MG63 (cell line): ENCODE data around the gene TMEM198. TPM values are rescaled to one million over a fixed set of nuclear protein-coding genes. Genes with fewer than 3 reads are reported as not detected.

Experiments
- DNase-seq: peaks from one replicate; pipeline ENCODE4 v3.0.0-alpha.2; 2020
- H3K27me3 ChIP-seq: fragments of 250-450 bp; sonication (Bioruptor Pico); 2 replicates; pipeline ENCODE4 v1.5.1; 2020; ENCODE audit warnings: mild to moderate bottlenecking, moderate library complexity
- H3K36me3 ChIP-seq: fragments of 250-450 bp; sonication (Bioruptor Pico); 2 replicates; pipeline ENCODE4 v1.5.1; 2020; ENCODE audit warnings: mild to moderate bottlenecking, moderate library complexity
- H3K4me3 ChIP-seq: fragments of 250-450 bp; sonication (Bioruptor Pico); 2 replicates; pipeline ENCODE4 v1.5.1; 2020; ENCODE audit warnings: mild to moderate bottlenecking, moderate library complexity
- H3K9me3 ChIP-seq: fragments of 250-450 bp; sonication (Bioruptor Pico); 2 replicates; pipeline ENCODE4 v1.5.1; 2020; ENCODE audit warnings: mild to moderate bottlenecking, moderate library complexity
- total RNA-seq: library from RNA; depleted of rRNA; stranded (reverse); fragments of >200 nt; shearing (Covaris generic); gene quantifications from 2 replicates; pipeline ENCODE4 v1.2.3, GENCODE V29; 2014; ENCODE audit warnings: low replicate concordance

TMEM198 gene
- total RNA-seq, 1 experiment from 2014 or later: 5.1 TPM

GRCh38 chr2:219562049-219563020 lies 18.5 kb downstream of the TMEM198 start:
- Histone ChIP-seq H3K9me3 (no peaks in the 10 kb centered on the region), H3K27me3 (no peaks in the 10 kb centered on the region), H3K4me3 (no peak overlapping the region), H3K36me3 (no peaks in the 10 kb centered on the region; the same call in none of the 2 replicates)
- no peak for DNase-seq

GRCh38 chr2:219563271-219563928 lies 19.6 kb downstream of the TMEM198 start:
- DNase-seq: no peak
- no peaks in the 10 kb centered on the region for H3K9me3 ChIP-seq
- H3K27me3 ChIP-seq: no peaks in the 10 kb centered on the region
- H3K4me3 ChIP-seq: no peak overlapping the region
- peaks cover 2% of the 10 kb centered on the region for H3K36me3 ChIP-seq

GRCh38 chr2:219565130-219566080 lies 21.6 kb downstream of the TMEM198 start:
- Histone ChIP-seq H3K27me3 (no peaks in the 10 kb centered on the region), H3K9me3 (no peaks in the 10 kb centered on the region), H3K4me3 (no peak overlapping the region), H3K36me3 (peaks cover 14% of the 10 kb centered on the region)
- DNase-seq: no peak

GRCh38 chr2:219566640-219567039 lies 22.8 kb downstream of the TMEM198 start:
- Histone ChIP-seq H3K4me3 (no peak overlapping the region), H3K27me3 (no peaks in the 10 kb centered on the region), H3K36me3 (peaks cover 14% of the 10 kb centered on the region), H3K9me3 (no peaks in the 10 kb centered on the region)
- DNase-seq: no peak

- H3K36me3 ChIP-seq: peaks cover 14% of the 10 kb centered on the region
- no peak for DNase-seq
- H3K27me3 ChIP-seq: no peaks in the 10 kb centered on the region
- H3K4me3 ChIP-seq: no peak overlapping the region
- H3K9me3 ChIP-seq: no peaks in the 10 kb centered on the region
Measured at GRCh38 chr2:219567131-219567530, 23.3 kb downstream of the TMEM198 start.

GRCh38 chr2:219567791-219568361 lies 24.0 kb downstream of the TMEM198 start:
- no peaks in the 10 kb centered on the region for H3K27me3 ChIP-seq
- no peak for DNase-seq
- H3K9me3 ChIP-seq: no peaks in the 10 kb centered on the region
- H3K36me3 ChIP-seq: peaks cover 14% of the 10 kb centered on the region
- H3K4me3 ChIP-seq: no peak overlapping the region

- Histone ChIP-seq H3K9me3 (no peaks in the 10 kb centered on the region), H3K27me3 (no peaks in the 10 kb centered on the region)
- no peak for DNase-seq
Measured at GRCh38 chr2:219569041-219569440, 25.2 kb downstream of the TMEM198 start.

GRCh38 chr2:219569635-219570034 lies 25.8 kb downstream of the TMEM198 start:
- H3K27me3 ChIP-seq: no peaks in the 10 kb centered on the region
- H3K9me3 ChIP-seq: no peaks in the 10 kb centered on the region
- peaks cover 14% of the 10 kb centered on the region for H3K36me3 ChIP-seq
- H3K4me3 ChIP-seq: peak overlapping the region; percentile 69
- DNase-seq: no peak

More at GRCh38 chr2:219569041-219569440, 25.2 kb downstream of the TMEM198 start:
- no peak overlapping the region for H3K4me3 ChIP-seq
- H3K36me3 ChIP-seq: peaks cover 14% of the 10 kb centered on the region

GRCh38 chr2:219570194-219570923 lies 26.5 kb downstream of the TMEM198 start:
- peak; percentile 53 for DNase-seq
- H3K36me3 ChIP-seq: peaks cover 14% of the 10 kb centered on the region
- H3K9me3 ChIP-seq: no peaks in the 10 kb centered on the region
- peak overlapping the region; percentile 69 for H3K4me3 ChIP-seq
- no peaks in the 10 kb centered on the region for H3K27me3 ChIP-seq

GRCh38 chr2:219570924-219571310 lies 27.1 kb downstream of the TMEM198 start:
- H3K27me3 ChIP-seq: no peaks in the 10 kb centered on the region
- peak overlapping the region; percentile 69 for H3K4me3 ChIP-seq
- H3K36me3 ChIP-seq: peaks cover 14% of the 10 kb centered on the region
- no peaks in the 10 kb centered on the region for H3K9me3 ChIP-seq
- peak; percentile 22 for DNase-seq

- H3K27me3 ChIP-seq: no peaks in the 10 kb centered on the region
- peak within 1 kb of the TSS; percentile 69 for H3K4me3 ChIP-seq
- H3K36me3 ChIP-seq: peaks cover 14% of the 10 kb centered on the region
- no peaks in the 10 kb centered on the region for H3K9me3 ChIP-seq
- peak; percentile 89 for DNase-seq
Measured at GRCh38 chr2:219571311-219572236, 27.7 kb downstream of the TMEM198 start, which contains the start of gene OBSL1. Gene OBSL1, minus strand, starts transcription at chr2:219571539. Its CDS starts 307 bp downstream, at chr2:219571232.

GRCh38 chr2:219572237-219573001 lies 28.6 kb downstream of the TMEM198 start, which contains the start of gene INHA:
Gene INHA, plus strand, starts transcription at chr2:219572310. Its CDS starts 65 bp downstream, at chr2:219572375.
- H3K9me3 ChIP-seq: no peaks in the 10 kb centered on the region
- DNase-seq: no peak
- peak within 1 kb of the TSS; percentile 69 for H3K4me3 ChIP-seq
- H3K36me3 ChIP-seq: peaks cover 14% of the 10 kb centered on the region
- H3K27me3 ChIP-seq: no peaks in the 10 kb centered on the region

- no peak for DNase-seq
Measured at GRCh38 chr2:219573166-219573565, 29.3 kb downstream of the TMEM198 start.

More at GRCh38 chr2:219573166-219573565, 29.3 kb downstream of the TMEM198 start:
- H3K27me3 ChIP-seq: no peaks in the 10 kb centered on the region
- H3K9me3 ChIP-seq: no peaks in the 10 kb centered on the region
- peaks cover 14% of the 10 kb centered on the region for H3K36me3 ChIP-seq
- H3K4me3 ChIP-seq: no peak overlapping the region
